ENCODE measurements around the gene COX15. TPM values are rescaled to one million over a fixed set of nuclear protein-coding genes. Genes with fewer than 3 reads are reported as not detected.
"Not testable (repeated sequence)": the region's sequence is repeated elsewhere in the genome, so short reads cannot be mapped to it uniquely, and the experiment has no call there.

Gene COX15
- total RNA-seq, 1 experiment from 2014 or later: 31.4 TPM

DNA sequence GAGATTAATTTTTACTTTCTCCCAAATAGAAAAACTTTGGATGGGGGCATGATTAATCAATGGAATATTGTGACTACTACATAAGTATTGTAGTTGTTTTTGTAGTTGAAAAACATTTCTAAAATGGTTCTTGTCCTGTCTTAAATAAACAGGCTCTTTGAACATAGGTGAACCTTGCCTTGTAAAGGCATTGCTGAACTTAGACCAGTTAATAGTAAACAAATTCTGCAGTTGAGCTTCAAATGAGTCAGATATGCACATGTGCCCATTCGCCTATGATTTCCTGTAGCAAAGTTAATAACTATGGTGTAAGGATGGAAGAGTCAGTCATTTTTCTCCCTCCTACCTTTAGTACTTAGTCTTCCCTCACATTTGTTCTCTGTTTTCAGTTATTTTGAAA, 22.7 kb upstream of the COX15 start:
- no peak overlapping the region for H3K27ac ChIP-seq
- peaks cover 8% of the 10 kb centered on the region for H3K36me3 ChIP-seq (ENCODE audit: low read depth)
- no peaks in the 10 kb centered on the region for H3F3A ChIP-seq (ENCODE audit: insufficient read depth, low read depth)
- POLR2A ChIA-PET (ENCODE audit: unreplicated experiment): no interaction called here
- no peaks in the 10 kb centered on the region for H3K4me1 ChIP-seq (replicated peaks; ENCODE audit: insufficient read depth)
- no peaks in the 10 kb centered on the region for H3K27me3 ChIP-seq (ENCODE audit: insufficient read depth, low read depth)
- H3K9me3 ChIP-seq (ENCODE audit: insufficient read depth, low read depth): no peaks in the 10 kb centered on the region
- H3K4me2 ChIP-seq: no peak overlapping the region
- no peaks in the 10 kb centered on the region for H3K79me2 ChIP-seq (ENCODE audit: low read depth)
- intact Hi-C loops (cut with micrococcal nuclease; ENCODE audit: unreplicated experiment): loop anchor here (5.0 kb wide), 1 partner anchor 33 kb away; no protein-coding TSS in a partner anchor
- H4K20me1 ChIP-seq (ENCODE audit: insufficient read depth): no peaks in the 10 kb centered on the region
- H2AFZ ChIP-seq: no peak overlapping the region
- BruUV-seq (replicated peaks): no TSS peak
- no peak for TF ChIP-seq EZH2 (IDR thresholded peaks at IDR 0.05; ENCODE audit: low read depth)
- TF ChIP-seq, protein P1, sequence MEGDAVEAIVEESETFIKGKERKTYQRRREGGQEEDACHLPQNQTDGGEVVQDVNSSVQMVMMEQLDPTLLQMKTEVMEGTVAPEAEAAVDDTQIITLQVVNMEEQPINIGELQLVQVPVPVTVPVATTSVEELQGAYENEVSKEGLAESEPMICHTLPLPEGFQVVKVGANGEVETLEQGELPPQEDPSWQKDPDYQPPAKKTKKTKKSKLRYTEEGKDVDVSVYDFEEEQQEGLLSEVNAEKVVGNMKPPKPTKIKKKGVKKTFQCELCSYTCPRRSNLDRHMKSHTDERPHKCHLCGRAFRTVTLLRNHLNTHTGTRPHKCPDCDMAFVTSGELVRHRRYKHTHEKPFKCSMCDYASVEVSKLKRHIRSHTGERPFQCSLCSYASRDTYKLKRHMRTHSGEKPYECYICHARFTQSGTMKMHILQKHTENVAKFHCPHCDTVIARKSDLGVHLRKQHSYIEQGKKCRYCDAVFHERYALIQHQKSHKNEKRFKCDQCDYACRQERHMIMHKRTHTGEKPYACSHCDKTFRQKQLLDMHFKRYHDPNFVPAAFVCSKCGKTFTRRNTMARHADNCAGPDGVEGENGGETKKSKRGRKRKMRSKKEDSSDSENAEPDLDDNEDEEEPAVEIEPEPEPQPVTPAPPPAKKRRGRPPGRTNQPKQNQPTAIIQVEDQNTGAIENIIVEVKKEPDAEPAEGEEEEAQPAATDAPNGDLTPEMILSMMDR (conservative IDR thresholded peaks at IDR 0.05): no peak
- CTCF ChIA-PET: no interaction called here
- H3K4me3 ChIP-seq: no peak overlapping the region
- H3K9me2 ChIP-seq (ENCODE audit: insufficient read depth): no peaks in the 10 kb centered on the region
- no peak for DNase-seq

DNA sequence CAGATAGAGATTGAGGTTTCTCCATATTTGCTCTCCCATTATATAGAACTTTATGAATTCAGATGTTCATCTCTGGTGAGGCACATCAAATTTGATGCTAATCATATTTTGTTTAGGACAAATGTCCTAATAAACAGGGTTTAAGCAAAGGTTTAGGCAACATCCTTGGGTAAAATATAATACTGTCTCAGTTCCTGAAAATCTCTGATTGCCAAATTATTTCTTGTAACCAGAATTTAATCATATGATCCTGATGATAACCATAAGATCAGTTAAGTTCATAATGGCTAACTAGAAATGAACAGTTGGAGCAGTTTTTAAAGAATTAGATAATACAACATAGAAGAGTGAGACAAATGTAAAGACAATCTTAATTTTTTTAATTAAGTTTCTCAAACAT, 18.7 kb upstream of the COX15 start:
- CTCF ChIA-PET: no interaction called here
- no peaks in the 10 kb centered on the region for H4K20me1 ChIP-seq (ENCODE audit: insufficient read depth)

DNA sequence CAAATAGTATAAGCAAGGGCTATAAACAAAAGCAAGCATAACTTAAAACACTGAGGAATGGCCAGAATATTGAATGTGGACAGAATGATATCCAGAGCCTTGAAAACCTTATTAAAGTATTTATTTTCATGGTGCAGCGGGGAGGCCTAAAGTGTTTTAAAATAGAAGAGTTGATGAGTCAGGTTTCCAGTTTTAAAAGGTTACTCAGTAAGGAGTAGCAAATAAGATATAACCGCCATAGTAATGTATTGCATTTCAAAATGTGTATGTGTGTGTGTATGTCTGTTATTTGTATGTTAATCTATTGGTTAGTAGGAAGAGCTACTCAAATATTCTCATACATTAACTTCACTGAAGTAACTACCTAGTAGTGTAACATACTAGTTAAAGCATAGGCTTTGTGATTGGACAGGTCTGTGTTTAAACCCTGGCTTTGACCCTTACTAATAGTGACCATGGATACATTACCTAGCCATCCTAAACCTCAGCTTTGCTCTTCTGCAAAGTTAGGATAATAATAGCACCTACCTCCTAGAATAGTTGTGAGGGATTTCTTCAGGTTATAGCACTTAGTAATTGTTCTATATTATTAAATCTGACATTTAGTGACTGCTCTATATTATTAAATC, 17.0 kb upstream of the COX15 start:
- H3K9me2 ChIP-seq (ENCODE audit: insufficient read depth): no peaks in the 10 kb centered on the region
- ChIA-PET CTCF (no interaction called here), POLR2A (ENCODE audit: unreplicated experiment) (no interaction called here)
- no peaks in the 10 kb centered on the region for H3K9me3 ChIP-seq (ENCODE audit: insufficient read depth, low read depth)
- no peak for DNase-seq
- H3K27me3 ChIP-seq (ENCODE audit: insufficient read depth, low read depth): no peaks in the 10 kb centered on the region
- H3K4me3 ChIP-seq: no peak overlapping the region
- intact Hi-C loops (cut with micrococcal nuclease; ENCODE audit: unreplicated experiment): no loop called here
- H2AFZ ChIP-seq: no peak overlapping the region
- peaks cover 10% of the 10 kb centered on the region; the same call in 1 of the 2 replicates for H3K36me3 ChIP-seq (ENCODE audit: low read depth)
- H4K20me1 ChIP-seq (ENCODE audit: insufficient read depth): no peaks in the 10 kb centered on the region
- no peaks in the 10 kb centered on the region for H3F3A ChIP-seq (ENCODE audit: insufficient read depth, low read depth)
- H3K4me1 ChIP-seq (replicated peaks; ENCODE audit: insufficient read depth): no peaks in the 10 kb centered on the region
- no peaks in the 10 kb centered on the region for H3K79me2 ChIP-seq (ENCODE audit: low read depth)
- TF ChIP-seq EZH2 (IDR thresholded peaks at IDR 0.05; ENCODE audit: low read depth): no peak
- TF ChIP-seq, protein P1 (conservative IDR thresholded peaks at IDR 0.05): no peak
- no peak overlapping the region for H3K27ac ChIP-seq
- no TSS peak for BruUV-seq (replicated peaks)
- no peak overlapping the region for H3K4me2 ChIP-seq

More for the DNA sequence above, 18.7 kb upstream of the COX15 start:
- Histone ChIP-seq H2AFZ (no peak overlapping the region), H3F3A (ENCODE audit: insufficient read depth, low read depth) (no peaks in the 10 kb centered on the region), H3K79me2 (ENCODE audit: low read depth) (no peaks in the 10 kb centered on the region), H3K9me3 (ENCODE audit: insufficient read depth, low read depth) (no peaks in the 10 kb centered on the region), H3K4me3 (no peak overlapping the region), H3K9me2 (ENCODE audit: insufficient read depth) (no peaks in the 10 kb centered on the region), H3K36me3 (ENCODE audit: low read depth) (peaks cover 10% of the 10 kb centered on the region; the same call in 1 of the 2 replicates), H3K27ac (no peak overlapping the region), H3K4me2 (no peak overlapping the region), H3K4me1 (replicated peaks; ENCODE audit: insufficient read depth) (no peaks in the 10 kb centered on the region), H3K27me3 (ENCODE audit: insufficient read depth, low read depth) (no peaks in the 10 kb centered on the region)
- intact Hi-C loops (cut with micrococcal nuclease; ENCODE audit: unreplicated experiment): loop anchor here (5.0 kb wide), 1 partner anchor 37 kb away; no protein-coding TSS in a partner anchor
- no TSS peak for BruUV-seq (replicated peaks)
- DNase-seq: no peak
- TF ChIP-seq, protein P1 (conservative IDR thresholded peaks at IDR 0.05): no peak
- TF ChIP-seq EZH2 (IDR thresholded peaks at IDR 0.05; ENCODE audit: low read depth): no peak
- POLR2A ChIA-PET (ENCODE audit: unreplicated experiment): no interaction called here

DNA sequence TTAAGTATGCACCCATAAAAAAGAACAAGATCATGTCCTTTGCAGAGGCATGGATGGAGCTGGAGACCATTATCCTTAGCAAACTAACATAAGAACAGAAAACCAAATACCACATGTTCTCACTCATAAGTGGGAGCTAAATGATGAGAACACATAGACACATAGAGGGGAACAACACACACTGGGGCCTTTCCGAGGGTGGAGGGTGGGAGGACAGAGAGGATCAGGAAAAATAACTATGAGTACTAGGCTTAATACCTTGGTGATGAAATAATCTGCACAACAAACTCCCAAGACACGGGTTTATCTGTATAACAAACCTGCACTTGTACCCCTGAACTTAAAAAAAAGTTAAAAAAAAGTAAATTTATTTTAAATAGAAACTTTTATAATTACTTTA, 14.2 kb upstream of the COX15 start:
- CTCF ChIA-PET; H3K79me2 ChIP-seq (ENCODE audit: low read depth); H3K27me3 ChIP-seq (ENCODE audit: insufficient read depth, low read depth); intact Hi-C loops (cut with micrococcal nuclease; ENCODE audit: unreplicated experiment); H3K4me2 ChIP-seq; H3F3A ChIP-seq (ENCODE audit: insufficient read depth, low read depth); POLR2A ChIA-PET (ENCODE audit: unreplicated experiment); H3K4me1 ChIP-seq (replicated peaks; ENCODE audit: insufficient read depth); BruUV-seq (replicated peaks); H3K9me3 ChIP-seq (ENCODE audit: insufficient read depth, low read depth); H2AFZ ChIP-seq; H3K4me3 ChIP-seq; H4K20me1 ChIP-seq (ENCODE audit: insufficient read depth); H3K9me2 ChIP-seq (ENCODE audit: insufficient read depth); H3K27ac ChIP-seq; DNase-seq: not testable (repeated sequence)
- H3K36me3 ChIP-seq (ENCODE audit: low read depth): peaks cover 12% of the 10 kb centered on the region
